Measurements from ENCODE around the gene F8. TPM values are rescaled to one million over a fixed set of nuclear protein-coding genes. Genes with fewer than 3 reads are reported as not detected.

Gene F8
- polyA plus RNA-seq (2.1 TPM in 2 replicates), polyA minus RNA-seq (3.2 and 4.1 TPM in 2 replicates)

- TF ChIP-seq EZH2 (IDR thresholded peaks at IDR 0.05; ENCODE audit: borderline replicate concordance, insufficient read depth, low read length, poor library complexity, severe bottlenecking), result no peak
- no peak for TF ChIP-seq RAD21 (conservative IDR thresholded peaks at IDR 0.05)
- no peak for TF ChIP-seq MXI1 (conservative IDR thresholded peaks at IDR 0.05; ENCODE audit: poor library complexity, severe bottlenecking)
- TF ChIP-seq POLR2AphosphoS5 (IDR thresholded peaks at IDR 0.05), result no peak
- TF ChIP-seq, protein P1, sequence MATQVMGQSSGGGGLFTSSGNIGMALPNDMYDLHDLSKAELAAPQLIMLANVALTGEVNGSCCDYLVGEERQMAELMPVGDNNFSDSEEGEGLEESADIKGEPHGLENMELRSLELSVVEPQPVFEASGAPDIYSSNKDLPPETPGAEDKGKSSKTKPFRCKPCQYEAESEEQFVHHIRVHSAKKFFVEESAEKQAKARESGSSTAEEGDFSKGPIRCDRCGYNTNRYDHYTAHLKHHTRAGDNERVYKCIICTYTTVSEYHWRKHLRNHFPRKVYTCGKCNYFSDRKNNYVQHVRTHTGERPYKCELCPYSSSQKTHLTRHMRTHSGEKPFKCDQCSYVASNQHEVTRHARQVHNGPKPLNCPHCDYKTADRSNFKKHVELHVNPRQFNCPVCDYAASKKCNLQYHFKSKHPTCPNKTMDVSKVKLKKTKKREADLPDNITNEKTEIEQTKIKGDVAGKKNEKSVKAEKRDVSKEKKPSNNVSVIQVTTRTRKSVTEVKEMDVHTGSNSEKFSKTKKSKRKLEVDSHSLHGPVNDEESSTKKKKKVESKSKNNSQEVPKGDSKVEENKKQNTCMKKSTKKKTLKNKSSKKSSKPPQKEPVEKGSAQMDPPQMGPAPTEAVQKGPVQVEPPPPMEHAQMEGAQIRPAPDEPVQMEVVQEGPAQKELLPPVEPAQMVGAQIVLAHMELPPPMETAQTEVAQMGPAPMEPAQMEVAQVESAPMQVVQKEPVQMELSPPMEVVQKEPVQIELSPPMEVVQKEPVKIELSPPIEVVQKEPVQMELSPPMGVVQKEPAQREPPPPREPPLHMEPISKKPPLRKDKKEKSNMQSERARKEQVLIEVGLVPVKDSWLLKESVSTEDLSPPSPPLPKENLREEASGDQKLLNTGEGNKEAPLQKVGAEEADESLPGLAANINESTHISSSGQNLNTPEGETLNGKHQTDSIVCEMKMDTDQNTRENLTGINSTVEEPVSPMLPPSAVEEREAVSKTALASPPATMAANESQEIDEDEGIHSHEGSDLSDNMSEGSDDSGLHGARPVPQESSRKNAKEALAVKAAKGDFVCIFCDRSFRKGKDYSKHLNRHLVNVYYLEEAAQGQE (IDR thresholded peaks at IDR 0.05; ENCODE audit: borderline replicate concordance), result no peak
- TF ChIP-seq, protein P2, sequence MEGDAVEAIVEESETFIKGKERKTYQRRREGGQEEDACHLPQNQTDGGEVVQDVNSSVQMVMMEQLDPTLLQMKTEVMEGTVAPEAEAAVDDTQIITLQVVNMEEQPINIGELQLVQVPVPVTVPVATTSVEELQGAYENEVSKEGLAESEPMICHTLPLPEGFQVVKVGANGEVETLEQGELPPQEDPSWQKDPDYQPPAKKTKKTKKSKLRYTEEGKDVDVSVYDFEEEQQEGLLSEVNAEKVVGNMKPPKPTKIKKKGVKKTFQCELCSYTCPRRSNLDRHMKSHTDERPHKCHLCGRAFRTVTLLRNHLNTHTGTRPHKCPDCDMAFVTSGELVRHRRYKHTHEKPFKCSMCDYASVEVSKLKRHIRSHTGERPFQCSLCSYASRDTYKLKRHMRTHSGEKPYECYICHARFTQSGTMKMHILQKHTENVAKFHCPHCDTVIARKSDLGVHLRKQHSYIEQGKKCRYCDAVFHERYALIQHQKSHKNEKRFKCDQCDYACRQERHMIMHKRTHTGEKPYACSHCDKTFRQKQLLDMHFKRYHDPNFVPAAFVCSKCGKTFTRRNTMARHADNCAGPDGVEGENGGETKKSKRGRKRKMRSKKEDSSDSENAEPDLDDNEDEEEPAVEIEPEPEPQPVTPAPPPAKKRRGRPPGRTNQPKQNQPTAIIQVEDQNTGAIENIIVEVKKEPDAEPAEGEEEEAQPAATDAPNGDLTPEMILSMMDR (IDR thresholded peaks at IDR 0.05; ENCODE audit: poor library complexity, severe bottlenecking), result no peak
- no peak for TF ChIP-seq EP300 (conservative IDR thresholded peaks at IDR 0.05; ENCODE audit: poor library complexity, severe bottlenecking)
- no peak for TF ChIP-seq SMC3 (conservative IDR thresholded peaks at IDR 0.05; ENCODE audit: poor library complexity)
- no peak for TF ChIP-seq TAF1 (IDR thresholded peaks at IDR 0.05; ENCODE audit: low read depth)
- Histone ChIP-seq H3K9ac (ENCODE audit: low read length) (no peak within 1 kb of the TSS), H3K79me2 (replicated peaks; ENCODE audit: insufficient read depth, low read length) (no peaks in the 10 kb centered on the region), H3K9me2 (ENCODE audit: insufficient read depth, low read length) (no peaks in the 10 kb centered on the region), H3K27me3 (ENCODE audit: insufficient read depth, low read depth, low read length) (no peaks in the 10 kb centered on the region), H2AFZ (ENCODE audit: low read depth, low read length) (no peak within 1 kb of the TSS), H3F3A (ENCODE audit: insufficient read depth, low read length, poor library complexity, severe bottlenecking) (no peaks in the 10 kb centered on the region), H3K36me3 (ENCODE audit: insufficient read depth, low read length) (no peaks in the 10 kb centered on the region), H3K4me3 (ENCODE audit: low read length) (no peak within 1 kb of the TSS), H3K9me3 (ENCODE audit: low read length) (no peaks in the 10 kb centered on the region), H3K4me2 (ENCODE audit: low read length) (no peak within 1 kb of the TSS), H4K20me1 (ENCODE audit: insufficient read depth) (no peaks in the 10 kb centered on the region), H3K27ac (ENCODE audit: low read length) (no peak within 1 kb of the TSS)
Observed at GRCh38 chrX:155022585-155022984, at the start of gene F8. Gene F8 (minus strand): TSS chrX:155022723. CDS start chrX:155022552, 171 bp downstream.

DNA sequence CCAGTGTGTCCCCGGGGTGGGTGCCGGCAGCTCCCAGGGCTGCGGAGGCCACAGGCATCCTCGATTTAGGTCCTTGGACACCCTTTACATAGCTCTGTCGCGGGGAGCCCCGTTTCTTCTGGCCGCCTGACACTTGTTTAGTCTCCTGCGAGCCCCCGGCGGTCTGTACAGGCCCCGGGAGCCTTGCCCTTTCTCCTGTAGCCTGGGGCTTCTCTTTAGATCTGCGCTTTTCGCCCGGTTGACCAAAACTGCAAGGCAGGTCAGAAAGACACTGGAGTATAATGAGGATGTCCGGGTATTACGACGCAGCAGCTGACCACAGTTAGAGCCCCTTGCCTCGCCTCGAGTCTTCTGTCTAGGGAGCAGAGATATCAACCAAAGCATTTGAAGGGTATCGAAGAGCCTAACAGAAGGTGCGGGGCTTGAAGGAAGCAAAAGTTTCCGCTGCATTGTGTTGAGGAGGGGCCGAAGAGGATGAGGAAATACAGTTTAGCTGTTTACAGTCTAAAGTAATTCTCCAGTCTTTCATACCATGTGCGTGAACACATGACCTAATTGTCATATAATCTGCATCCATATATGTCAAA lies 49.3 kb upstream of the F8 start:
- H4K20me1 ChIP-seq (ENCODE audit: insufficient read depth), result no peaks in the 10 kb centered on the region
- no peaks in the 10 kb centered on the region for H3K36me3 ChIP-seq (ENCODE audit: insufficient read depth, low read length)
- peak; percentile 2 for TF ChIP-seq MXI1 (conservative IDR thresholded peaks at IDR 0.05; ENCODE audit: poor library complexity, severe bottlenecking)
- TF ChIP-seq EZH2 (IDR thresholded peaks at IDR 0.05; ENCODE audit: borderline replicate concordance, insufficient read depth, low read length, poor library complexity, severe bottlenecking), result no peak
- H3K9me3 ChIP-seq (ENCODE audit: low read length), result no peaks in the 10 kb centered on the region
- H3F3A ChIP-seq (ENCODE audit: insufficient read depth, low read length, poor library complexity, severe bottlenecking), result no peaks in the 10 kb centered on the region
- peak overlapping the region; percentile 75 for H3K9ac ChIP-seq (ENCODE audit: low read length)
- H2AFZ ChIP-seq (ENCODE audit: low read depth, low read length), result peak overlapping the region; percentile 69
- H3K79me2 ChIP-seq (replicated peaks; ENCODE audit: insufficient read depth, low read length), result peaks cover 3% of the 10 kb centered on the region
- peak overlapping the region; percentile 76 for H3K4me3 ChIP-seq (ENCODE audit: low read length)
- no peak overlapping the region for H3K4me2 ChIP-seq (ENCODE audit: low read length)
- peak overlapping the region; percentile 71 for H3K27ac ChIP-seq (ENCODE audit: low read length)
- H3K9me2 ChIP-seq (ENCODE audit: insufficient read depth, low read length), result no peaks in the 10 kb centered on the region
- no peaks in the 10 kb centered on the region for H3K27me3 ChIP-seq (ENCODE audit: insufficient read depth, low read depth, low read length)
